NCI-H1105 treated with DMSO at 0.1 percent for 48 hours (cell line): ENCODE data around the gene DYNLT2B.
"Not testable (repeated sequence)": the region's sequence is repeated elsewhere in the genome, so short reads cannot be mapped to it uniquely, and the experiment has no call there.

Experiments used
- DNase-seq: peaks from one replicate; lab custom pipeline; 2025; lab: John Stamatoyannopoulos, UW

DYNLT2B gene

DNA sequence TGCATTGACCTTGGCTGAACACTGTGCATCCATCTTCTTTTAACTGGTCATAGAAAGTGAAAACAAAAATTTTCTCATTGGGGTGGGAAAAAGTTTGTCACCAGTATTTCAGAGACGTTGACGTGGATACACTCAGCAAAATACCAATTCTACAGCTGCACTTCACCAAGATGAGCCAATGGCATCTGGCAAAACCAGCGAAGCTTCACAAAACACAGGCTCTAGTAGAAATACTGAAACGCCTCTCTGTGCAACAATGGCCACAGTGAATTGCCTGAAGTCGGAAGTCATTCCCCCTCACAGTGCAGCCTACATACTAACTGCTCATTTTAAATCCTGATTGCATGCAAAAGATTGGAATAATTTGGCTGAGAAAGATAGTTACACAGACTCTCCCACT is 47.5 kb downstream of the DYNLT2B start:
- DNase-seq = no peak

DNA sequence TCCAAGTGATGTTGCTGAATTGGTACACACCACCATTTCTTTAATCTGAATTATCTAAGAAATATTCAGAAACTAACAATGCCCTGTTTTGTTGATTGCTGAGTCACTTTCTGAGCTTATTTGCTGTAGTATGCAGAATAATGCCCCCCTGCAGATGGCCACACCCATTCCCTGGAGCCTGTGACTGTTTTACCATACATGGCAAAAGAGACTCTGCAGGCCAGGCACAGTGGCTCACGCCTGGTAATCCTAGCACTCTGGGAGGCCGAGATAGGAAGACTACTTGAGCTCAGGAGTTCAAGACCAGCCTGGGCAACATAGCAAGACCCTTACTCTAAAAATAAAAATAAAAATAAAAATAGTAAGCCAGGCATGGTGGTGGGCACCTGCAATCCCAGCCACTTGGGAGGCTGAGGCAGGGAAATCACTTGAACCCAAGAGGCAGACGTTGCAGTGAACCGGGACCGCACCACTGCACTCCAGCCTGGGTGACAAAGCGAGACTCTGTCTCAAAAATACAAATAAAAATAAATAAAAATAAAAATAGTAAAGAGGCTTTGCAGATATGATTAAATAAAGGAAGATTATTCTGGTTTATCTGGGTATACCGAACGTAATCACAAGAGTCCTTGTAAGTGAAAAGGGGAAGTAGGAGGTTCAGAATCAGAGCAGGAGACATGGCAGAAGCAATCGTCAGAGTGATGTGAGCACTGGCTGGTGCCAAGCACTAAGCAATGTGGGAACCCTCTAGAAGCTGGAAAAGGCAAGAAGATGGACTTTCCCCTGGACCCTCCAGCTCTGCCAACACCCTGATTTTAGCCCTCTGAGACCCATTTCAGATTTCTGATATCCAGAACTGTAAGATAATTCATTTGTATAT is 49.5 kb downstream of the DYNLT2B start:
- no peak for DNase-seq

DNA sequence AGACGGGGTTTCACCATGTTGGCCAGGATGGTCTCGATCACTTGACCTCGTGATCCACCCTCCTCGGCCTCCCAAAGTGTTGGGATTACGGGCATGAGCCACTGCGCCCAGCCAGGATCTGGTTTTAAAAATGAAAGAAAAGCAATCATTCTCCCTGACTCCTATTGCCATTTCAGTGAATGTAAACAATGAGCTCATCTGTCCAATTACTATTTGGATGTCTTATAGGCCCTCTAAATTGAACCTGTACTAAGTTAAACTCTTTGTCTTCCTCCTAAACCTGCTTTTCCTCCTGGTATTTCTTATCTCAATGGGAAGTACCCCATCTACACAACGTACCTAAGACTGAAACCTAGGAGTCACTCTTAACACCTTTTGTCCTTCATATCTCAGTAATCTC is 54.2 kb downstream of the DYNLT2B start:
- no peak for DNase-seq

DNA sequence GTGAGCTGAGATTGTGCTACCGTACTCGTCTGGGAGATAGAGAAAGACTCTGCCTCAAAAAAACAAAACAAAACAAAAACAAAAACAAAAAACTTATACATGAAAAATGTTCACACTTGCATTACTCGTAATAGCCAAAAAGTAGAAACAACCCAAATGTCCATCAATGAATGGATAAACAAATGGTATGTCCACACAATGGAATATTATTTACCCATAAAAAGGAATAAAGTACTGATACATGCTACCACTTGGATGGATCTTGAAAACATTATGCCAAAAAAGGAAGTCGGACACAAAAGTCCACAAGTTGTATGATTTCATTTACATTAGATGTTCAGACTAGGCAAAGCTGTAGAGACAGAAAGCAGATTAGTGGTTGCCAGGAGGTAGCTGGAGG is 57.3 kb downstream of the DYNLT2B start:
- DNase-seq = no peak

DNA sequence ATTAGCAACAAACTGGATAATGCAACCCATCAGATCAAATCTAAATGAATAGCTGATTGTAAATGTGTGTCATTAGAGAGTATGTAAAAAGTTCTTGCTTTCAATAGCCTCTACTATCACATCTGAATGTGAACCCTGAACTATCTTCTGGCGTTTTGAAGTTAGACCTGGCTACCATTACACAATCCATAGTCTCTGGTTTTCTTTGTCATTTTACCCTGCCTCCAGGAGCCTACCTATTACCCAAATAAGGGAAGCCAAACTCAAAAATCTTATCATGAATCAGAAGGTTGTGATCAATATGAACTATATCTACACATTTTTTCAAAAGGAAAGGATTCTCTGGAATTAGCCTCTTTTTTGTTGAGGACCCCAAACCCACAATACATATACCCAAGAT is 62.3 kb downstream of the DYNLT2B start:
- DNase-seq = no peak

DNA sequence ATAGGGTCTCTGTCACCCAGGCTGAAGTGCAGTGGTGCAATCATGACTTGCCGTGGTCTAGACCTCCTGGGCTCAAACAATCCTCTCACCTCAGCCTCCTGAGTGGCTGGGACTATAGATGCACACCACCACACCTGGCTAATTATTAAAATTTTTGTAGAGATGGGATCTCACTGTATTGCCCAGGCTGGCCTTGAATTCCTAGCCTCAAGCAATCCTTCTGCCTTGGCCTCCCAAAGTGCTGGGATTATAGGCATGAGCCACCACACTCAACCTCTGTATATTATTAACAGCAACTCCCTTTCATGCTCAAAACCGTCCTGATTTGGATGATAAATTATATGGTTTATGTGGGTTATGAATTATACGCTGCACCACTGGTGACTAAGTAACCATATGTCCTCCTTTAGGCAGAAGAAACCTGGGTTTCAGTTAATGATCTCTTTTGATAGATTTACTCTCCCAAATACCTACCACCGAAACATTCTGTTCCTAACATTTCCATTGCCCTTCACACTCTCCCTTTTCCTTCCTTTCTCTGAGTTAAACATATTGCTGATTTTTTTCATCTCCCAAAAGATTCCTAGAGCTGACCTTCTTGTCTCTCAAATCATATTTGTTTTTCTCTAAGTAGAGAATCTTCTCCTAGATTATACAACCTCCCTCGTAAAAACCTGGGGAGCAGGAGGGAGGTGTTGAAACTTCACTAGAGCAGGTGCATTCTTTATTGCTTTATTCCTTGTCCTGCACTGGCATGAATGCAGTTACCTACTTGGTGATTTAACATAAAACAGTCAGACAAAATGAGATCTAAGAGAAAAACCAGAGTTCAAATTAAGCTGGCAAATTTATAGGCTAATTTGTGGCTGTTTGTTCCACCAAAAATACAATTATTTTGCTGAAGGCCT is 63.4 kb downstream of the DYNLT2B start:
- no peak for DNase-seq

DNA sequence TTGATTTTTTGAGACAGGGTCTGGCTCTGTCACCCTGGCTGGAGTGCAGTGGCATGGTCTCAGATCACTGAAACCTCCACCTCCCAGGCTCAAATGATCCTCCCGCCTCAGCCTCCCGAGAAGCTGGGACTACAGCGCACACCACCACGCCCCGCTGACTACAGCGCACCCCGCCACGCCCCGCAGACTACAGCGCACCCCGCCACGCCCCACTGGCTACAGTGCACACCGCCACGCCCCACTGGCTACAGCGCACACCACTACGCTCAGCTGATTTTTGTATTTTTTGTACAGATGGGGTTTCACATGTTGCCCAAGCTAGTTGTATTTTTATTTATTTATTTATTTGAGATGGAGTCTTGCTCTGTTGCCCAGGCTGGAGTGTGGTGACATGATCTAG is 66.1 kb downstream of the DYNLT2B start:
- DNase-seq = no peak

DNA sequence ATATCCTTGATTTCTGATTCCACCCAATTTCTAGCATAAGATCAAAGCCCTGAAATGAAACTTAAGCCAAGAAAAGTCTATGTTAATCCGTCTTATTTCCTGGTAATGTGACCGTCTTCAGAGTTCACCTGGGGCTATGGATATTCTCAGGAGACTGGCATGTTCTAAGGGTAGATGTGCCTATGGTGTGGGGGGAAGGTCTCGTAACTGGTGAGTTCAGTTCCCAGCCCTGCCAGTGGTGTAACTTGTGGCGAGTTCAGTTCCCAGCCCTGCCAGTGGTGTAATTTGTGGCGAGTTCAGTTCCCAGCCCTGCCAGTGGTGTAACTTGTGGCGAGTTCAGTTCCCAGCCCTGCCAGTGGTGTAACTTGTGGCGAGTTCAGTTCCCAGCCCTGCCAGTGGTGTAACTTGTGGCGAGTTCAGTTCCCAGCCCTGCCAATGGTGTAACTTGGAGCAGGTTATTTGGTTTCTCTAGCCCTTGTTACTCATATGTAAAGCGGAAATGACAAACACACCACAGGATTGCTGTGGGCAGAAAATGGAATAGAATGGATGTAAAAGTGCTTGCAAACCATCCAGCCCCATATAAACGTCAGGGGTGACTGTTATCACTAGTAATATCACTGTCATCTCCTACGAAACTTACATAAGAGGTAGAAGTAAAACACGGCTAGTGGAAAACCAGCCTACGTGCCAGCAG is 71.3 kb downstream of the DYNLT2B start:
- DNase-seq = no peak

DNA sequence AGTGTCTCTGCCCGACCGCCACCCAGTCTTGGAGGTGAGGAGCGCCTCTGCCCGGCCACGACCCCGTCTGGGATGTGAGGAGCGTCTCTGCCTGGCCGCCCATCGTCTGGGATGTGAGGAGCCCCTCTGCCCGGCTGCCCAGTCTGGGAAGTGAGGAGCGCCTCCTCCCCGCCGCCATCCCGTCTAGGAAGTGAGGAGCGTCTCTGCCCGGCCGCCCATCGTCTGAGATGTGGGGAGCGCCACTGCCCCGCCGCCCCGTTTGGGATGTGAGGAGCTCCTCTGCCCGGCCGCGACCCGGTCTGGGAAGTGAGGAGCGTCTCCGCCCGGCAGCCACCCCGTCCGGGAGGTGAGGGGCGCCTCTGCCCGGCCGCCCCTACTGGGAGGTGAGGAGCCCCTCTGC is 73.9 kb downstream of the DYNLT2B start:
- DNase-seq = not testable (repeated sequence)

DNA sequence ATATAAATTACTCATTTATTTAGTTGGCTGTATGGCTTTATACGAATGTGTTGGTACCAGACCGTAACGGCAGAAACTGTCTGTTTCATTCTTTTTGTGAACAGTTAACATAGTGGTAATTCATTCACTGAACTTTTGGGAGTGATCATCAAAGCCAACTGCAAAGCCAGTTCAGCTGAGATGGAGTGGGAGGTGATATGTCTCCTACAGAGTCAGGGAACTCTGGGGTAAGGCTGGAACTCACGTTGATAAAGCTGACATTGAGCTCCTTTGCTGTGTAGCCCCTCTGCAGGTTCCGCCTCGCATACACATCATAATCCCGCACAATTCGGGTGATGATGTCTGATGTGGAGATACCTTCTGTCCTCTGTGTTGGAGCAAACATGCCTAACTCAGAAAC is 76.3 kb downstream of the DYNLT2B start:
- DNase-seq = no peak
